GM10248 (cell line): ENCODE results near the gene SLC24A3.

Experiments
- CTCF ChIA-PET: fragments of 300-600 bp; sonication (Branson Sonifier 250); formaldehyde crosslinking; extraction: SDS; loops from one replicate; lab custom pipeline; 2021; ENCODE audit warnings: antibody characterized with exemption; lab: Yijun Ruan, JAX
- POLR2A ChIA-PET: fragments of 350-650 bp; sonication (Branson Sonifier 250); formaldehyde crosslinking; extraction: SDS; loops from one replicate; lab custom pipeline; 2020; ENCODE audit warnings: antibody characterized with exemption; lab: Yijun Ruan, JAX
- DNase-seq: peaks from one replicate; pipeline ENCODE4 v3.0.0; 2012; ENCODE audit errors: extremely low spot score
- CTCF ChIP-seq: IDR thresholded peaks from 2 replicates; pipeline ENCODE4 v1.5.1; 2012; ENCODE audit warnings: mild to moderate bottlenecking, low read depth; ENCODE audit errors: extremely low read depth, missing control alignments, control extremely low read depth

The SLC24A3 gene

GRCh38 chr20:19617256-19617655, 404.8 kb downstream of the SLC24A3 start:
- POLR2A ChIA-PET: no interaction called here
- no peak for DNase-seq

GRCh38 chr20:19618711-19619110, 406.3 kb downstream of the SLC24A3 start:
- no peak for DNase-seq
- ChIA-PET CTCF (interaction anchor here (1.0 to 8.9 kb wide), 5 partner anchors 9 to 42 kb away, joined by 3 to 58 read pairs (median 4); no protein-coding TSS in a partner anchor), POLR2A (no interaction called here)
- TF ChIP-seq CTCF: no peak

More at GRCh38 chr20:19617256-19617655, 404.8 kb downstream of the SLC24A3 start:
- no peak for TF ChIP-seq CTCF
- CTCF ChIA-PET: interaction anchor here (3.3 kb wide), 1 partner anchor 12 kb away, joined by 11 read pairs; no protein-coding TSS in a partner anchor

GRCh38 chr20:19619904-19620430, 407.5 kb downstream of the SLC24A3 start:
- no peak for TF ChIP-seq CTCF
- ChIA-PET POLR2A (no interaction called here), CTCF (interaction anchor here (1.4 to 8.9 kb wide), 4 partner anchors 10 to 41 kb away, joined by 3 to 58 read pairs (median 18); no protein-coding TSS in a partner anchor)
- no peak for DNase-seq

GRCh38 chr20:19620446-19620845, 408.0 kb downstream of the SLC24A3 start:
- CTCF ChIA-PET: interaction anchor here (4.3 to 8.9 kb wide), 2 partner anchors 9 to 41 kb away, joined by 33 to 58 read pairs; no protein-coding TSS in a partner anchor
- no peak for DNase-seq
- no peak for TF ChIP-seq CTCF
- POLR2A ChIA-PET: no interaction called here

- DNase-seq: no peak
- ChIA-PET CTCF (interaction anchor here (4.3 to 8.9 kb wide), 2 partner anchors 8 to 40 kb away, joined by 33 to 58 read pairs; no protein-coding TSS in a partner anchor), POLR2A (no interaction called here)
- TF ChIP-seq CTCF: no peak
These were observed 408.6 kb downstream of the SLC24A3 start for GRCh38 chr20:19621072-19621471.

GRCh38 chr20:19624221-19624965, 412.0 kb downstream of the SLC24A3 start:
- CTCF ChIA-PET: interaction anchor here (1.2 to 8.9 kb wide), 3 partner anchors 8 to 37 kb away, joined by 3 to 58 read pairs (median 4); no protein-coding TSS in a partner anchor
- TF ChIP-seq CTCF: no peak
- DNase-seq: no peak
- POLR2A ChIA-PET: no interaction called here
